G401.6 (cell line): Measurements from ENCODE around the gene PPP2R2D.

ENCODE experiments used
- FAIRE-seq: peaks from 2 replicates; lab custom pipeline; 2012; peaks lifted over from hg19 to GRCh38; lab: Jason Lieb, UNC

PPP2R2D gene

DNA sequence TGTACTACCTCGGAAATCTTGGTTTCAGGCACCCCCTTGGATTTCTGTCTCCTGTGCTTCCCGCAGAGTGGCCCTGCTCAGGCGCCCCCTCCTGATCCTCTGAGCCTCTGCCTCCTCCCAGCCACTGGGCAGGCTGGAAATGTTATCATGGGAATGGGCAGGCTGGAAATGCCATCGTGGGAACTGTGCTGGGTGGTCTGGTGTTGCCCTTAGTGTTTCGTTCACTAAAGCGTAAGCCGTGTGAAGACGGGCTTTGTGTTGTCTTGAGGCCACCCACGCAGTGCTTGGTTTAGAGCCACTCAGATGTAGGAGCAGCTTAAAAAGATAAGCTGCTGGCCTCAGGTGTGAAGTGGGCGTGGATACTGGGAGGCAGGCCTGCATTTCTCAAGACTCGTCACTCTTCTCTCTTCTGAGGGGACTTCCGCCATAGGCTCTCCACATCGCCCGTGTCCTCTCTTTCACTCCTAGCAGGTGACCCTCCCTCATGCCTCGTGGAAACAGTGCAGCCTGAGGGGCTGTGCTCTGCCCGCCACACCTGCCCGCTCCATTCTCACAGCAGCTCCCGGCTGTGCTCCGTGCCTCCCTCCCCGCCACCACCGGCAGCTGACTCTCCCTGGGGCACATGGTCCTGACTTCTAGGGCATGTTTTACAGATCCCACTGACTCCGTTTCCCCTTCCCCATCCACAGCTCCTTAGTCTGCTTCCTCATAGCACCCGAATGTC is 28.5 kb downstream of the PPP2R2D start:
- FAIRE-seq: no peak

- no peak for FAIRE-seq
These were observed 29.3 kb downstream of the PPP2R2D start for GRCh38 chr10:131930150-131930549.

- no peak for FAIRE-seq
These were observed 29.9 kb downstream of the PPP2R2D start for GRCh38 chr10:131930586-131931330.

- no peak for FAIRE-seq
These were observed 31.2 kb downstream of the PPP2R2D start for GRCh38 chr10:131931981-131932380.

- no peak for FAIRE-seq
These were observed 32.3 kb downstream of the PPP2R2D start for GRCh38 chr10:131933016-131933695.

DNA sequence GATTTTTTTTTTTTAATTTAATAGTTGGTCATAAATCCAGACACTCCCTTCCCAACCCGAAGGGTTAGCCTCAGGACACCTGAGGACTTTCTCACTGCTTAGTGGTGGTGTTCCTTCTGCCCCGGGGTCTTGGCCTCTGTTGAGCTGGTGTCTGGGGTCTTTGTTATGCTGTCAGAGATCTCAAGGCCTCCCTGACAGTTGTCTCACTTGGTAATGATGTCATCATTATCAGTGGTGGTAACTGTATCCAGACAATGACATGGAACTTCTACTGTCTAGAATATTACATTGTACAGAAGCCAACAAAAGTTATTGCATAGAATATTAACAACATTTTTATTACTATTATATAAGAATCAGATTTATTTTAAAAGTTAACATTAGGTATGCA is 32.9 kb downstream of the PPP2R2D start:
- FAIRE-seq: no peak

- no peak for FAIRE-seq
These were observed 34.0 kb downstream of the PPP2R2D start for GRCh38 chr10:131934769-131935168.

GRCh38 chr10:131935260-131935659 is 34.5 kb downstream of the PPP2R2D start:
- FAIRE-seq: no peak

DNA sequence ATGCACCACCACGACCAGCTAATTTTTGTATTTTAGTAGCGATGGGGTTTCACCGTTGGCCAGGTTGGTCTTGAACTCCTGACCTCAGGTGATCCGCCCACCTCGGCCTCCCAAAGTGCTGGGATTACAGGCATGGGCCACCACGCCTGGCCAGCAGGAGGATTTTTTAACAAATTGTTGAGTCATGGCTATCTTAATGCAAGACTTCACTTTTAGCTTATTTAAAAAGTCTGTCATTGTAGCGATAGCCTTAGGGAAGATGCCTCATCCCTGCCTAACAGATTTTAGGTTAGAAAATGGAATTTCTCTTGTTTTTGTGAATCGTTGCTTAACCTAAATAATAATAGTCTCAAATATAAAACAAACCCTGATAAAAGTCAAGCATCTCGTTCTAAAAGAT is 35.5 kb downstream of the PPP2R2D start:
- FAIRE-seq: no peak

- no peak for FAIRE-seq
These were observed 35.9 kb downstream of the PPP2R2D start for GRCh38 chr10:131936736-131937135.

DNA sequence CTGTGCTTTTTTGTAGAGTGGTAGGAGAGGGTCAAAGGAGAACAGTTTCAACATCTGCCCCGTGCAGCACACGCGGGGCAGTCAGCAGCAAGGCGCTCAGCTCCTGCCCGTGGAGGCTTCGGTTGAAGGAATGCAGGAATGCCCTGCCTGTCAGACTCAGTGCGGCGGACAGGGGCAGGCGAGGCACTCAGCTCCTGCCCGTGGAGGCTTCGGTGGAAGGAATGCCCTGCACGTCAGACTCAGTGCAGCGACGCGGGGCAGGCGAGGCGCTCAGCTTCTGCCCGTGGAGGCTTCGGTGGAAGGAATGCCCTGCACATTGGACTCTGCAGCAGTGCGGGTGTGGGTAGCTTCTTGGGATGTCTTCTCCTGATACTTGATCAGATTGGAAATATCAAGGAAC is 37.0 kb downstream of the PPP2R2D start:
- FAIRE-seq: no peak

DNA sequence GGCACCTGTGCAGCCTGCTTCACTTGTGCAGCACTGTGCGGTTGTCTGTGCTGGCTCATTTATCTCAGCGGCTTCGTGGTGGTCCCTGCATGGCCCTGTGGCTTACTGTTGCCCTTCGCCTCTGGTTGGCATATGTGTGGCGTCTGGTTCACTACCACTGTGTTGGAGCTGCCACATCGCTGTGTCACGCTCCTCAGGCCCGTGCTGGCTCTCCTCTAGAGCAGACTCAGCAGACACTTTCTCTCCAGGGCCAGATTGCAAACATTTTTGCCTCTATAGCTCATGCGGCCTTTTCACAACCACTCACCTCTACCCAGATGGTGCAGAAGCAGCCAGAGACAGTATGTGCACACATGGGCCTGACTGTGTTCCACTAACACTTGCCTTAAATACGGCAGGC is 37.9 kb downstream of the PPP2R2D start:
- FAIRE-seq: no peak

- FAIRE-seq: no peak
These were observed 41.6 kb downstream of the PPP2R2D start for GRCh38 chr10:131942455-131942854.

- FAIRE-seq: no peak
These were observed 42.4 kb downstream of the PPP2R2D start for GRCh38 chr10:131943021-131943814.

DNA sequence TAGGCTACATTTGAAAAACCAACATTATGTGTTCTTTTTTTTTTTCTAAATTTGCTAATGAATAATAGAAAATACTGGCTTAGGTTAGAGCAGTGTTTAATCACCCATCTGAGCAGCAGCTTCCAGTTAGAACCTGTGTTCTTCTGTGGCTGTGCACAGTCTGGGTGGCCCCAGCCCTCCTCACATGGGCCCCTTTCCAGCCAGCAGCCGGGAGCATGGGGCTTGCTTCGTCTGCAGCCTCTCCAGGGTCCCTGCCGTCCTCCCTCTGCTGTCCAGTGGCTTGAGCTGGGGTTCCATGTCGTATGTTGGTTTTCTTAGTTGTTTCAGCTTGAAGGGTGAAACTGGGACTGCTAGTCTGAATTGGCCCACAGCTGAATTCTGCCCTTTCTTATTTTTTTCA is 43.6 kb downstream of the PPP2R2D start:
- FAIRE-seq: no peak

DNA sequence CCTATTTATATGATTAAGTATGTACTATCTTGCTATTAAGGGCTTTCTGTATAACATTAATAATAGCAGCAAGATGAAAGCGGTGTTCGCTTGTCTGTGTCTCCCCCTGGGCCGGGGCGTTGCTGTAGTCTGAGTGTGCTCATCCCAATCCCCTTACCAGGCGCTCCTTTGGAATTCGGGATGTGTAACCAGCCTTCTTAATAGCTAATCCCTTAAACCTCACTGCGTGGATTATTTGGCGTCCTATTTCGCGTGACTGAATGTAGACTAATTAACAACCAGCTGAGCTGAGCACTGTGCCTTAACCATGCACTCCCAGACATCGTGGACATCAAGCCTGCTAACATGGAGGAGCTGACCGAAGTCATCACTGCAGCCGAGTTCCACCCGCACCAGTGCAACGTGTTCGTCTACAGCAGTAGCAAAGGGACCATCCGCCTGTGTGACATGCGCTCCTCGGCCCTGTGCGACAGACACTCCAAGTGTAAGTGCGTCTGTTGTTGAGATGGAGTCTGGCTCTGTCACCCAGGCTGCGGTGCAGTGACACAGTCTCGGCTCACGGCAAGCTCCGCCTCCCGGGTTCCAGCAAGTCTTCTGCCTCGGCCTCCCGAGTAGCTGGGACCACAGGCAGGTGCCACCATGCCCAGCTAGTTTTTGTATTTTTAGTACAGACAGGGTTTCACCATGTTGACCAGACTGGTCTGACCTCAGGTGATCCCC is 44.3 kb downstream of the PPP2R2D start:
- FAIRE-seq: no peak

- no peak for FAIRE-seq
These were observed 45.5 kb downstream of the PPP2R2D start for GRCh38 chr10:131946321-131946751.

DNA sequence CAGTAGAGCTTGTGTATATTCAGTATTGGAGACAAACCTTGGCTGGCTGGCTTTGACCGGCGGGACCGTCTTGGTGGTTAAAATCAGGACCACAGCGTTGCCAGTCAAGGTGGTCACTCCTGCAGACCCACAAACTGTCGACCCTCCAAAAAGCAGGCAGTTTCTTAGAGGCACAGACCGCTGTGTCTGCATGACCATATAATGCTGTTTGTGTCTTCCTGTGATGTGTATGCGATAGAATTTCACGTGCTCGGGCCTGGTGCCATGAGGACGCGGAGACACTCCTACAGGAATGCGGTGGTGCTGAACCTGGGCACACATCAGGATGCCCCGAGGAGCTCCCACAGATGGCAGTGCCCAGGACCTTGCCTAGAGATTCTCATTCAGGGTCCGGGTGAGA is 46.1 kb downstream of the PPP2R2D start:
- FAIRE-seq: no peak

GRCh38 chr10:131947631-131948347 is 47.0 kb downstream of the PPP2R2D start:
- FAIRE-seq: no peak

DNA sequence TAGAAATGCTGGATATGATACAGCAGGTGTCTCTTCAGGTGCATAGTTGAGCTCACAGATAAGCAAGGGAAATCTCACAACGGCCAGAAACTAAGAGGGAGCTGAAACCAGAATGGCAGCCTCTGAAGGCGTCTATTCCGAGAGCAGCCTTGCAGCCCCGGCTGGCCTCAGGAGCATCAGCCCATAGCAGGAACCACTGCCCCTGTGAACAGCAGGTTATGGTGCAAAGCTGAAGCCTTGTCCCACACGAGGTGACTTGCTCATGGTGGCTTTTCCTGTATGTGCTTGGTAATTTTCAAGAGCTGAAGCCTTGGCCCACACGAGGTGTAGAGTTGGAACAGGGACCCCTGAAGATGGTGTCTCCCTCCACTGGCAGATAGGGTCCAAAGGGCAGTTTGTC is 47.7 kb downstream of the PPP2R2D start:
- FAIRE-seq: no peak
